Thyroid gland (tissue), 4 donors: Measurements from ENCODE around the gene SLC29A3. TPM values are rescaled to one million over a fixed set of nuclear protein-coding genes. Genes with fewer than 3 reads are reported as not detected.

Experiments used
- DNase-seq, 2 donors: peaks; one replicate each; pipeline ENCODE4 v3.0.0-alpha.2; 2019
- H3K27ac ChIP-seq, 3 donors: fragments of 200-600 bp; sonication (generic); 1 replicate in 2 of 3; 2 replicates in 1 of 3; pipeline ENCODE4 v1.5.1; 2016 to 2019; ENCODE audit warnings: mild to moderate bottlenecking in 1 of 3, moderate library complexity in 1 of 3
- H3K27me3 ChIP-seq: fragments of 200-600 bp; sonication (generic); one replicate; pipeline ENCODE4 v1.5.1; 2019
- H3K36me3 ChIP-seq, 2 donors: fragments of 200-600 bp; sonication (generic); one replicate each; pipeline ENCODE4 v1.5.1; 2016 to 2019
- H3K4me1 ChIP-seq, 2 donors: fragments of 200-600 bp; sonication (generic); one replicate each; pipeline ENCODE4 v1.5.1; 2017 to 2019
- H3K4me3 ChIP-seq, 3 donors: fragments of 200-600 bp; sonication (generic); replicated peaks in 1 of 3; 1 replicate in 2 of 3; 2 replicates in 1 of 3; pipeline ENCODE4 v1.5.1; 2016; ENCODE audit warnings: mild to moderate bottlenecking in 1 of 3
- H3K9me3 ChIP-seq: fragments of 200-600 bp; sonication (generic); one replicate; pipeline ENCODE4 v1.5.1; 2017
- CTCF ChIP-seq, 6 experiments: fragments of 200-600 bp in 3 of 6; fragments of 450-650 bp in 3 of 6; sonication (generic) in 3 of 6; IDR thresholded peaks; one replicate each; pipeline ENCODE4 v1.5.1; 2016 to 2019; ENCODE audit warnings: antibody characterized with exemption in 6 of 6, mild to moderate bottlenecking in 2 of 6, inconsistent platforms in 1 of 6, moderate library complexity in 1 of 6
- POLR2A ChIP-seq, 2 donors: fragments of 450-650 bp; IDR thresholded peaks; one replicate each; pipeline ENCODE4 v1.6.1; 2017; ENCODE audit warnings: antibody characterized with exemption in 2 of 2, mild to moderate bottlenecking in 2 of 2, moderate library complexity in 1 of 2
- WGBS, 2 donors: methylation state at CpG; one replicate each; pipeline ENCODE4 v1.1.5; 2017; 5-methylcytosine and 5-hydroxymethylcytosine counted together
- intact Hi-C: fragments of 100-400 bp; cut with DNase I; formaldehyde crosslinking; loops from one replicate; pipeline ENCODE4 v1.15.1; 2023
- total RNA-seq, 4 donors: library from RNA; depleted of rRNA; stranded (reverse); fragments of >200 nt; gene quantifications; one replicate each; pipeline ENCODE4 v1.2.3, GENCODE V29; 2016

Gene SLC29A3
- total RNA-seq, 4 donors from 2014 or later = 5.1 to 8.2 (median 6.7) TPM

- no peak for DNase-seq
- intact Hi-C loops = no loop called here
- Histone ChIP-seq H3K27ac (no peak overlapping the region), H3K27me3 (no peaks in the 10 kb centered on the region), H3K4me3 (no peak overlapping the region), H3K36me3 (no peaks in the 10 kb centered on the region), H3K4me1 (no peaks in the 10 kb centered on the region), H3K9me3 (no peaks in the 10 kb centered on the region)
- TF ChIP-seq POLR2A (IDR thresholded peaks at IDR 0.05) = no peak
- TF ChIP-seq CTCF (IDR thresholded peaks at IDR 0.05) = no peak
- WGBS, 2 donors = 93 to 94% methylated on average over 10 to 12 of the region's 12 CpGs
Measured at GRCh38 chr10:71301371-71301916, 17.6 kb upstream of the SLC29A3 start.

DNA sequence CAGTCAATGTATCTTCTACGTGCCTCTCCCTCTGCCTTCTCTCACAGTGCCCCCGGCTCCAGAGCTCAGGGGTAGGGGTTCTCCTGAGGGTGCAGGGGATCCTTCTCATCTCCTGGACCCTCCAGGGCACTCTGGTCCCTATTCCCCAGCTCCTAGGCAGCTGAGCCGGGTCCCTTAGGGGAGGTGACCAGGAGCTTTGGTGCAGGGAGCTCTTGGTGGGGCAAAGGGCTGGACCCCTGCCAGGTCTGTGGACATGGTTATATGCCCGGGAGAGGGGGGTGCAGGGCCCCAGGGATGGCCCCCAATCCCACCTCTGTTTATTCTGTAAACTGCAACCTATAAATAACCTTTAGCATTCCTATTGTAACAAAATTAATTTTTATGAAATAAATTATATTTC, 16.6 kb upstream of the SLC29A3 start:
- no peak for TF ChIP-seq CTCF (IDR thresholded peaks at IDR 0.05)
- no peak for TF ChIP-seq POLR2A (IDR thresholded peaks at IDR 0.05)
- Histone ChIP-seq H3K4me3 (no peak overlapping the region), H3K27ac (no peak overlapping the region), H3K9me3 (no peaks in the 10 kb centered on the region), H3K4me1 (no peaks in the 10 kb centered on the region), H3K36me3 (no peaks in the 10 kb centered on the region), H3K27me3 (no peaks in the 10 kb centered on the region)
- no peak for DNase-seq
- 40 to 79% methylated on average over 1 to 4 of the region's 4 CpGs for WGBS, 2 donors
- intact Hi-C loops = no loop called here

- no peaks in the 10 kb centered on the region for H3K27me3 ChIP-seq
- intact Hi-C loops = no loop called here
- 50 to 51% methylated on average over 8 of the region's 8 CpGs for WGBS, 2 donors
- no peak for DNase-seq
- H3K4me1 ChIP-seq = no peaks in the 10 kb centered on the region
- no peaks in the 10 kb centered on the region for H3K9me3 ChIP-seq
- H3K4me3 ChIP-seq = no peak overlapping the region
- no peaks in the 10 kb centered on the region for H3K36me3 ChIP-seq
- no peak for TF ChIP-seq POLR2A (IDR thresholded peaks at IDR 0.05)
- peak in 4 of 6 experiments; percentile 29 to 55 (median 44) for TF ChIP-seq CTCF (IDR thresholded peaks at IDR 0.05)
- H3K27ac ChIP-seq = no peak overlapping the region
Measured at GRCh38 chr10:71302874-71303568, 16.0 kb upstream of the SLC29A3 start.

DNA sequence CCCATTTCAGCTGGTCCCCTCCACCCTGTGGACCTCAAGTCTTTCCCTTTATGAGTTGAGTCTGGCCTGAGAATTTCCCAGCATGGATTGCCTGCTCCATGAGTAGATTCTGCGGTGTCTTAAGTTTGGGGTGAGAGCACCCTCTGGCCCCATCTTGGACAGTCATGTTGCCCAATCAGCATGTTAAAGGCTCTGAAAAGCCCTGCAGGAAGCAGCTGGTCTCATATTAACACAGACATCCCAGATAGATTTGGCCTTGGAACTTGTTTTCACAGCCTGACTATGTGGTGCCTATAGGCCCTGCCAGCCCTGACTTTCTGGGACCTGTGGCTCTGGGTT, 15.5 kb upstream of the SLC29A3 start:
- H3K27ac ChIP-seq = no peak overlapping the region
- H3K4me3 ChIP-seq = no peak overlapping the region
- H3K4me1 ChIP-seq = no peaks in the 10 kb centered on the region
- no peaks in the 10 kb centered on the region for H3K36me3 ChIP-seq
- H3K27me3 ChIP-seq = no peaks in the 10 kb centered on the region
- intact Hi-C loops = no loop called here
- no peaks in the 10 kb centered on the region for H3K9me3 ChIP-seq
- TF ChIP-seq POLR2A (IDR thresholded peaks at IDR 0.05) = no peak
- no peak for DNase-seq
- 0 to 90% methylated on average over 1 of the region's 1 CpG for WGBS, 2 donors

DNA sequence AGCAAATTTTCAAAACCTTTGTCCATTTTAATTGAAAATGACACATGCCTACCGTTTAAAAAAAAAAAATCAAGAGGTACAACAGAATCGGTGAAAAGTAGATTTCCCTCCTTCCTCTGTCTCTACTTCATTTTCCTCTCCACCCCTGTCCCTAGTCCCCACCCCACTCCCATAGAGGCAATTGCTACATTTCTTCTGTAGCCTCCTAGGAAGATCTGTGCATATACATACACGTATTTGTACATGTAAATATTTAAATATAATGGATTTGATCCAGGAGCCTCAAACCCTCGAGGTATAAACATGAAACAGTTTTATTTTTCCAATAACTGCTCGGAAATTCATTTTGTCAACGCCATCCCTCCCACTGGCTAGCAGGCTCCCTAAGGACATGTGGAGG, 14.1 kb upstream of the SLC29A3 start:
- intact Hi-C loops = no loop called here
- H3K27me3 ChIP-seq = no peaks in the 10 kb centered on the region
- 66 to 78% methylated on average over 6 of the region's 6 CpGs for WGBS, 2 donors
- H3K4me1 ChIP-seq = no peaks in the 10 kb centered on the region
- H3K27ac ChIP-seq = no peak overlapping the region
- DNase-seq = no peak
- H3K4me3 ChIP-seq = no peak overlapping the region
- TF ChIP-seq POLR2A (IDR thresholded peaks at IDR 0.05) (no peak), CTCF (IDR thresholded peaks at IDR 0.05) (no peak)
- no peaks in the 10 kb centered on the region for H3K36me3 ChIP-seq
- no peaks in the 10 kb centered on the region for H3K9me3 ChIP-seq
